Left ventricle myocardium superior (tissue), 1 donor: ENCODE data around the gene CCDC69. TPM values are rescaled to one million over a fixed set of nuclear protein-coding genes. Genes with fewer than 3 reads are reported as not detected.
"Not testable (repeated sequence)": the region's sequence is repeated elsewhere in the genome, so short reads cannot be mapped to it uniquely, and the experiment has no call there.

ENCODE experiments used
- ATAC-seq: fragments of 200-7000 bp; cut with Tn5 transposase; one replicate; pipeline ENCODE4 v1.9.1; 2020; ENCODE audit warnings: mild to moderate bottlenecking, moderate library complexity
- DNase-seq: peaks from one replicate; pipeline ENCODE4 v3.0.0-alpha.2; 2020
- intact Hi-C: fragments of 100-400 bp; cut with micrococcal nuclease; formaldehyde crosslinking; loops from one replicate; pipeline ENCODE4 v1.11.0; 2022
- total RNA-seq: library from RNA; stranded (reverse); fragmentation: NEBNext Ultra II Directional; extraction: Animal tissue kit (Norgen Biotek cat#: 25700); gene quantifications from one replicate; pipeline ENCODE4 v1.2.1, GENCODE V29; 2021
- donor health status: DM: no; HTN: yes; CAD: no; lungs with severe emphysema.

The CCDC69 gene
- total RNA-seq, 1 donor from 2014 or later, result 178 TPM

GRCh38 chr5:151179489-151179840, 44.4 kb downstream of the CCDC69 start:
- intact Hi-C loops, result no loop called here
- DNase-seq (no peak), ATAC-seq (no peak)

GRCh38 chr5:151178777-151179488, 45.0 kb downstream of the CCDC69 start:
- DNase-seq (no peak), ATAC-seq (no peak)
- intact Hi-C loops, result no loop called here

GRCh38 chr5:151178372-151178771, 45.5 kb downstream of the CCDC69 start:
- no peak for ATAC-seq
- DNase-seq, result no peak
- intact Hi-C loops, result no loop called here

GRCh38 chr5:151176268-151176667, 47.6 kb downstream of the CCDC69 start:
- ATAC-seq, intact Hi-C loops, DNase-seq: not testable (repeated sequence)

GRCh38 chr5:151174612-151175101, 49.2 kb downstream of the CCDC69 start:
- intact Hi-C loops, result no loop called here
- peak; percentile 42 for DNase-seq
- ATAC-seq, result peak; percentile 55

GRCh38 chr5:151173711-151174611, 49.9 kb downstream of the CCDC69 start:
- no peak for DNase-seq
- peak; percentile 53 for ATAC-seq
- intact Hi-C loops, result no loop called here

GRCh38 chr5:151171529-151171928, 52.4 kb downstream of the CCDC69 start:
- DNase-seq (no peak), ATAC-seq (no peak)
- intact Hi-C loops, result no loop called here

GRCh38 chr5:151168602-151169344, 55.1 kb downstream of the CCDC69 start:
- ATAC-seq, result no peak
- intact Hi-C loops, result loop anchor here (5.0 kb wide), 1 partner anchor 166 kb away; no protein-coding TSS in a partner anchor
- no peak for DNase-seq

- DNase-seq, result no peak
- ATAC-seq, result no peak
- intact Hi-C loops, result loop anchor here (5.0 kb wide), 1 partner anchor 165 kb away; no protein-coding TSS in a partner anchor
Measured at GRCh38 chr5:151167022-151167421, 56.9 kb downstream of the CCDC69 start.

GRCh38 chr5:151164687-151165392, 59.1 kb downstream of the CCDC69 start:
- intact Hi-C loops, result loop anchor here (5.0 kb wide), 2 partner anchors 38 to 163 kb away; no protein-coding TSS in a partner anchor
- DNase-seq (peak; percentile 72), ATAC-seq (peak; percentile 92)

- ATAC-seq (no peak), DNase-seq (no peak)
- intact Hi-C loops, result loop anchor here (5.0 kb wide), 1 partner anchor 35 kb away; no protein-coding TSS in a partner anchor
Measured at GRCh38 chr5:151162776-151163175, 61.1 kb downstream of the CCDC69 start.

GRCh38 chr5:151159649-151160373, 64.1 kb downstream of the CCDC69 start:
- no peak for DNase-seq
- no peak for ATAC-seq
- intact Hi-C loops, result loop anchor here (5.0 kb wide), 1 partner anchor 33 kb away; no protein-coding TSS in a partner anchor

- ATAC-seq (peak; percentile 21), DNase-seq (no peak)
Measured at GRCh38 chr5:151158287-151158661, 65.6 kb downstream of the CCDC69 start.

GRCh38 chr5:151157426-151158286, 66.2 kb downstream of the CCDC69 start, which contains the start of gene ANXA6:
Gene ANXA6 (minus strand): TSS chr5:151157779. CDS start chr5:151147901, 9,878 bp downstream.
- ATAC-seq (peak; percentile 99), DNase-seq (peak; percentile 96)
- intact Hi-C loops, result no loop called here

More at GRCh38 chr5:151158287-151158661, 65.6 kb downstream of the CCDC69 start:
- intact Hi-C loops, result no loop called here

- intact Hi-C loops, result no loop called here
- no peak for DNase-seq
Measured at GRCh38 chr5:151156507-151157420, 67.1 kb downstream of the CCDC69 start.

More at GRCh38 chr5:151156507-151157420, 67.1 kb downstream of the CCDC69 start:
- ATAC-seq, result peak; percentile 37
